HepG2 (cell line): Measurements from ENCODE around the gene ITPR1. TPM values are rescaled to one million over a fixed set of nuclear protein-coding genes. Genes with fewer than 3 reads are reported as not detected.

ENCODE experiments used
- BHLHE40 ChIP-seq: IDR thresholded peaks from 2 replicates; pipeline ENCODE4 v1.6.1; 2011; ENCODE audit warnings: low read length, improper control_type of control experiment
- CEBPG ChIP-seq: IDR thresholded peaks from 2 replicates; pipeline ENCODE4 v1.6.1; 2016
- DMAP1 ChIP-seq: IDR thresholded peaks from 2 replicates; pipeline ENCODE4 v1.6.1; 2016
- EP300 ChIP-seq, 3 experiments: sonication (generic) in 1 of 3; formaldehyde crosslinking in 1 of 3; IDR thresholded peaks; 2 replicates each; pipeline versions ENCODE4 v1.5.1 to v1.6.1; 2011 to 2020; ENCODE audit warnings: low read depth in 2 of 3, low read length in 2 of 3, borderline replicate concordance in 1 of 3, improper control_type of control experiment in 1 of 3, mild to moderate bottlenecking in 1 of 3, missing genetic modification reagents in 1 of 3, moderate library complexity in 1 of 3
- FOXA3 ChIP-seq: IDR thresholded peaks from 2 replicates; pipeline ENCODE4 v1.6.1; 2016; ENCODE audit warnings: missing genetic modification reagents, missing compliant biosample characterization
- FOXP1 ChIP-seq, 2 experiments: fragments of 450-650 bp in 1 of 2; IDR thresholded peaks; 2 replicates each; pipeline ENCODE4 v1.6.1; 2017 to 2018; ENCODE audit warnings: antibody characterized with exemption in 1 of 2
- IKZF1 ChIP-seq: fragments of 450-650 bp; IDR thresholded peaks from 2 replicates; pipeline ENCODE4 v1.7.1; 2016
- ISL2 ChIP-seq: sonication (generic); formaldehyde crosslinking; IDR thresholded peaks from 2 replicates; pipeline ENCODE4 v1.5.0; 2020; ENCODE audit warnings: missing genetic modification reagents
- KDM1A ChIP-seq: IDR thresholded peaks from 2 replicates; pipeline ENCODE4 v1.6.1; 2016; ENCODE audit warnings: missing compliant biosample characterization
- MIER3 ChIP-seq: IDR thresholded peaks from 2 replicates; pipeline ENCODE4 v1.6.1; 2016; ENCODE audit warnings: missing compliant biosample characterization, borderline replicate concordance
- MXI1 ChIP-seq: IDR thresholded peaks from 3 replicates; pipeline ENCODE4 v1.6.1; 2012; ENCODE audit warnings: low read depth, low read length, inconsistent platforms, borderline replicate concordance
- NCOA2 ChIP-seq: sonication (generic); formaldehyde crosslinking; IDR thresholded peaks from 2 replicates; pipeline ENCODE4 v1.8.0; 2022; ENCODE audit warnings: inconsistent platforms
- ONECUT2 ChIP-seq: sonication (generic); formaldehyde crosslinking; IDR thresholded peaks from 2 replicates; pipeline ENCODE4 v1.4.0; 2020; ENCODE audit warnings: missing genetic modification reagents
- PAF1 ChIP-seq: IDR thresholded peaks from 2 replicates; pipeline ENCODE4 v1.6.1; 2016; ENCODE audit warnings: missing genetic modification reagents, missing compliant biosample characterization
- RELA ChIP-seq: sonication (generic); formaldehyde crosslinking; IDR thresholded peaks from 2 replicates; pipeline ENCODE4 v1.4.0; 2020; ENCODE audit warnings: missing genetic modification reagents
- SALL1 ChIP-seq: sonication (generic); formaldehyde crosslinking; IDR thresholded peaks from 2 replicates; pipeline ENCODE4 v1.8.0; 2022; ENCODE audit warnings: mild to moderate bottlenecking, missing genetic modification reagents
- ZBTB3 ChIP-seq: sonication (generic); formaldehyde crosslinking; IDR thresholded peaks from 2 replicates; pipeline ENCODE4 v1.4.0; 2020; ENCODE audit warnings: low read depth, mild to moderate bottlenecking, moderate library complexity, missing genetic modification reagents, borderline replicate concordance
- ZNF317 ChIP-seq: sonication (generic); formaldehyde crosslinking; IDR thresholded peaks from 2 replicates; pipeline ENCODE4 v1.5.0; 2020; ENCODE audit warnings: mild to moderate bottlenecking, missing genetic modification reagents
- ZNF329 ChIP-seq: sonication (generic); formaldehyde crosslinking; IDR thresholded peaks from 2 replicates; pipeline ENCODE4 v1.9.0; 2021; ENCODE audit warnings: low read depth, mild to moderate bottlenecking, missing genetic modification reagents
- ZNF782 ChIP-seq: sonication (generic); formaldehyde crosslinking; IDR thresholded peaks from 2 replicates; pipeline ENCODE4 v1.4.0; 2020; ENCODE audit warnings: missing genetic modification reagents, mild to moderate bottlenecking, borderline replicate concordance
- polyA plus RNA-seq, 8 experiments: library from polyadenylated mRNA; depleted of rRNA in 3 of 8; stranded (reverse) in 7 of 8; unstranded in 1 of 8; fragments of >200 nt; fragmentation: Illumina TruSeq in 4 of 8; extraction: Trizol in 4 of 8; gene quantifications; 2 replicates each; pipeline versions ENCODE4 v1.2.1 to v1.2.3, GENCODE V29; 2011 to 2016; ENCODE audit warnings: low read depth in 4 of 8, missing spikeins in 1 of 8, mixed read lengths in 1 of 8; ENCODE audit not compliant: insufficient read depth in 1 of 8
- total RNA-seq, 5 experiments: library from RNA; depleted of rRNA; stranded (reverse); fragments of >200 nt; fragmentation: Illumina TruSeq; extraction: Trizol; gene quantifications; 2 replicates each; pipeline ENCODE4 v1.2.3, GENCODE V29; 2016; ENCODE audit warnings: low read depth in 1 of 5
- TF ChIP-seq, protein P1 (sequence below): fragments of 450-650 bp; IDR thresholded peaks from 2 replicates; pipeline ENCODE4 v1.6.1; 2017
- TF ChIP-seq, protein P2 (sequence below): sonication (generic); formaldehyde crosslinking; IDR thresholded peaks from 2 replicates; pipeline ENCODE4 v1.4.0; 2020; ENCODE audit warnings: missing genetic modification reagents
- TF ChIP-seq, protein P3 (sequence below): sonication (generic); formaldehyde crosslinking; IDR thresholded peaks from 2 replicates; pipeline ENCODE4 v1.4.0; 2020; ENCODE audit warnings: missing genetic modification reagents, borderline replicate concordance
- TF ChIP-seq, protein P4 (sequence below): sonication (generic); formaldehyde crosslinking; IDR thresholded peaks from 2 replicates; pipeline ENCODE4 v1.5.0; 2020; ENCODE audit warnings: mild to moderate bottlenecking, missing genetic modification reagents

ITPR1 gene
- total and polyA plus RNA-seq, 2 of the 13 experiments (the other 11 are each of a cell fraction or from before 2014, with no cell fraction given), result 10.0 to 11.4 TPM

DNA sequence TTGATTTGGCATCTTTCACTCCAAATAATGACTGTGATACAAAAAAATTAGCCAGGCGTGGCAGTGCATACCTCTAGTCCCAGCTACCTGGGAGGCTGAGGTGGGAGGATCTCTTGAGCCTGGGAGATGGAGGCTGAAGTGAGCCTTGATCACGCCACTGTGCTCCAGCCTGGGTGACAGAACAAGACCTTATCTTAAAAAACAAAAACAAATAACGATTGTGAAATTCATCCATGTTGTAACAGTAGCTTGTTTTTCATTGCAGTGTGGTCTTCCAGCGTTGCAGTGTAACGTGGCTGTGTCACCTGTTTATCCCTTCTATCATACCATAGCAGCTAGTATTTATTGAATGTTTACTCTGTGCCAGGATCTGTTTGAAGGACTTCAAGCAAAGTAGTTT is 120.9 kb downstream of the ITPR1 start (continued):
- TF ChIP-seq, protein P1, sequence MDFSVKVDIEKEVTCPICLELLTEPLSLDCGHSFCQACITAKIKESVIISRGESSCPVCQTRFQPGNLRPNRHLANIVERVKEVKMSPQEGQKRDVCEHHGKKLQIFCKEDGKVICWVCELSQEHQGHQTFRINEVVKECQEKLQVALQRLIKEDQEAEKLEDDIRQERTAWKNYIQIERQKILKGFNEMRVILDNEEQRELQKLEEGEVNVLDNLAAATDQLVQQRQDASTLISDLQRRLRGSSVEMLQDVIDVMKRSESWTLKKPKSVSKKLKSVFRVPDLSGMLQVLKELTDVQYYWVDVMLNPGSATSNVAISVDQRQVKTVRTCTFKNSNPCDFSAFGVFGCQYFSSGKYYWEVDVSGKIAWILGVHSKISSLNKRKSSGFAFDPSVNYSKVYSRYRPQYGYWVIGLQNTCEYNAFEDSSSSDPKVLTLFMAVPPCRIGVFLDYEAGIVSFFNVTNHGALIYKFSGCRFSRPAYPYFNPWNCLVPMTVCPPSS, result no peak
- TF ChIP-seq ZNF317 (CRISPR knock-in tag) (peak; percentile 77; the same call in 1 of the 2 replicates), NCOA2 (CRISPR knock-in tag) (no peak), SALL1 (CRISPR knock-in tag) (0 out of 2 replicates have a peak, but pooled peaks have one; percentile 19), ISL2 (CRISPR knock-in tag) (no peak), RELA (CRISPR knock-in tag) (no peak), KDM1A (CRISPR knock-in tag) (peak; percentile 85; the same call in 1 of the 2 replicates), DMAP1 (CRISPR knock-in tag) (no peak), ONECUT2 (CRISPR knock-in tag) (no peak), PAF1 (no peak), ZBTB3 (peak; percentile 95; the same call in 1 of the 2 replicates), ZNF782 (no peak), MXI1 (no peak), CEBPG (CRISPR knock-in tag) (peak; percentile 55), FOXA3 (CRISPR knock-in tag) (peak; percentile 57; the same call in 1 of the 2 replicates), EP300 (IDR thresholded peaks at IDR 0.05; ENCODE audit: low read depth in 2 of 2, low read length in 2 of 2) (0 out of 4 replicates have a peak, but pooled peaks of 1 of the 2 experiments have one; percentile 13), EP300 (CRISPR knock-in tag; IDR thresholded peaks at IDR 0.05; ENCODE audit: borderline replicate concordance) (no peak), IKZF1 (no peak), FOXP1 (IDR thresholded peaks at IDR 0.05) (no peak), FOXP1 (CRISPR knock-in tag; IDR thresholded peaks at IDR 0.05) (peak; percentile 53; the same call in 1 of the 2 replicates), ZNF329 (CRISPR knock-in tag) (peak; percentile 53; the same call in 1 of the 2 replicates), MIER3 (CRISPR knock-in tag) (0 out of 2 replicates have a peak, but pooled peaks have one; percentile 38), BHLHE40 (no peak)
- TF ChIP-seq, protein P2, sequence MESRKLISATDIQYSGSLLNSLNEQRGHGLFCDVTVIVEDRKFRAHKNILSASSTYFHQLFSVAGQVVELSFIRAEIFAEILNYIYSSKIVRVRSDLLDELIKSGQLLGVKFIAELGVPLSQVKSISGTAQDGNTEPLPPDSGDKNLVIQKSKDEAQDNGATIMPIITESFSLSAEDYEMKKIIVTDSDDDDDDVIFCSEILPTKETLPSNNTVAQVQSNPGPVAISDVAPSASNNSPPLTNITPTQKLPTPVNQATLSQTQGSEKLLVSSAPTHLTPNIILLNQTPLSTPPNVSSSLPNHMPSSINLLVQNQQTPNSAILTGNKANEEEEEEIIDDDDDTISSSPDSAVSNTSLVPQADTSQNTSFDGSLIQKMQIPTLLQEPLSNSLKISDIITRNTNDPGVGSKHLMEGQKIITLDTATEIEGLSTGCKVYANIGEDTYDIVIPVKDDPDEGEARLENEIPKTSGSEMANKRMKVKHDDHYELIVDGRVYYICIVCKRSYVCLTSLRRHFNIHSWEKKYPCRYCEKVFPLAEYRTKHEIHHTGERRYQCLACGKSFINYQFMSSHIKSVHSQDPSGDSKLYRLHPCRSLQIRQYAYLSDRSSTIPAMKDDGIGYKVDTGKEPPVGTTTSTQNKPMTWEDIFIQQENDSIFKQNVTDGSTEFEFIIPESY (CRISPR knock-in tag), result peak; percentile 50; the same call in 1 of the 2 replicates
- TF ChIP-seq, protein P3, sequence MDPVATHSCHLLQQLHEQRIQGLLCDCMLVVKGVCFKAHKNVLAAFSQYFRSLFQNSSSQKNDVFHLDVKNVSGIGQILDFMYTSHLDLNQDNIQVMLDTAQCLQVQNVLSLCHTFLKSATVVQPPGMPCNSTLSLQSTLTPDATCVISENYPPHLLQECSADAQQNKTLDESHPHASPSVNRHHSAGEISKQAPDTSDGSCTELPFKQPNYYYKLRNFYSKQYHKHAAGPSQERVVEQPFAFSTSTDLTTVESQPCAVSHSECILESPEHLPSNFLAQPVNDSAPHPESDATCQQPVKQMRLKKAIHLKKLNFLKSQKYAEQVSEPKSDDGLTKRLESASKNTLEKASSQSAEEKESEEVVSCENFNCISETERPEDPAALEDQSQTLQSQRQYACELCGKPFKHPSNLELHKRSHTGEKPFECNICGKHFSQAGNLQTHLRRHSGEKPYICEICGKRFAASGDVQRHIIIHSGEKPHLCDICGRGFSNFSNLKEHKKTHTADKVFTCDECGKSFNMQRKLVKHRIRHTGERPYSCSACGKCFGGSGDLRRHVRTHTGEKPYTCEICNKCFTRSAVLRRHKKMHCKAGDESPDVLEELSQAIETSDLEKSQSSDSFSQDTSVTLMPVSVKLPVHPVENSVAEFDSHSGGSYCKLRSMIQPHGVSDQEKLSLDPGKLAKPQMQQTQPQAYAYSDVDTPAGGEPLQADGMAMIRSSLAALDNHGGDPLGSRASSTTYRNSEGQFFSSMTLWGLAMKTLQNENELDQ, result no peak
- TF ChIP-seq, protein P4, sequence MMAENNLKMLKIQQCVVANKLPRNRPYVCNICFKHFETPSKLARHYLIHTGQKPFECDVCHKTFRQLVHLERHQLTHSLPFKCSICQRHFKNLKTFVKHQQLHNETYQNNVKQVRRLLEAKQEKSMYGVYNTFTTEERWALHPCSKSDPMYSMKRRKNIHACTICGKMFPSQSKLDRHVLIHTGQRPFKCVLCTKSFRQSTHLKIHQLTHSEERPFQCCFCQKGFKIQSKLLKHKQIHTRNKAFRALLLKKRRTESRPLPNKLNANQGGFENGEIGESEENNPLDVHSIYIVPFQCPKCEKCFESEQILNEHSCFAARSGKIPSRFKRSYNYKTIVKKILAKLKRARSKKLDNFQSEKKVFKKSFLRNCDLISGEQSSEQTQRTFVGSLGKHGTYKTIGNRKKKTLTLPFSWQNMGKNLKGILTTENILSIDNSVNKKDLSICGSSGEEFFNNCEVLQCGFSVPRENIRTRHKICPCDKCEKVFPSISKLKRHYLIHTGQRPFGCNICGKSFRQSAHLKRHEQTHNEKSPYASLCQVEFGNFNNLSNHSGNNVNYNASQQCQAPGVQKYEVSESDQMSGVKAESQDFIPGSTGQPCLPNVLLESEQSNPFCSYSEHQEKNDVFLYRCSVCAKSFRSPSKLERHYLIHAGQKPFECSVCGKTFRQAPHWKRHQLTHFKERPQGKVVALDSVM, result peak; percentile 99
